COLO668 (cell line): ENCODE data around the gene ZBTB7A.
"Not testable (repeated sequence)": the region's sequence is repeated elsewhere in the genome, so short reads cannot be mapped to it uniquely, and the experiment has no call there.

Source experiments
- DNase-seq: peaks from one replicate; lab custom pipeline; 2025; ENCODE audit not compliant: unreplicated experiment; lab: John Stamatoyannopoulos, UW

Gene ZBTB7A

DNA sequence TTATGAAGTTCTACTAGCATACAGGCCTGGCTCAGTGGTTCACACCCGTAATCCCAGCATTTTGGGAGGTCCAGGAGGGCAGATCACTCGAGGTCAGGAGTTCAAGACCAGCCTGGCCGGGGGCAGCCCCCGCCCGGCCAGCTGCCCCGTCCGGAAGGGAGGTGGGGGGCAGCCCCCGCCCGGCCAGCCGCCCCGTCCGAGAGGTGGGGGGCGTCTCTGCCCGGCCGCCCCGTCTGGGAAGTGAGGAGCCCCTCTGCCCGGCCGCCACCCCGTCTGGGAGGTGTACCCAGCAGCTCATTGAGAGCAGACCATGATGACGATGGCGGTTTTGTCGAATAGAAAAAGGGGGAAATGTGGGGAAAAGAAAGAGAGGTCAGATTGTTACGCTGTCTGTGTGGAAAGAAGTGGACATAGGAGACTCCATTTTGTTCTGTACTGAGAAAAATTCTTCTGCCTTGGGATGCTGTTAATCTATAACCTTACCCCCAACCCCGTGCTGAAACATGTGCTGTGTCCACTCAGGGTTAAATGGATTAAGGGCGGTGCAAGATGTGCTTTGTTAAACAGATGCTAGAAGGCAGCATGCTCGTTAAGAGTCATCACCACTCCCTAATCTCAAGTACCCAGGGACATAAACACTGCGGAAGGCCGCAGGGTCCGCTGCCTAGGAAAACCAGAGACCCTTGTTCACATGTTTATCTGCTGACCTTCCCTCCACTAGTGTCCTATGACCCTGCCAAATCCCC, 67.9 kb downstream of the ZBTB7A start:
- DNase-seq: not testable (repeated sequence)

DNA sequence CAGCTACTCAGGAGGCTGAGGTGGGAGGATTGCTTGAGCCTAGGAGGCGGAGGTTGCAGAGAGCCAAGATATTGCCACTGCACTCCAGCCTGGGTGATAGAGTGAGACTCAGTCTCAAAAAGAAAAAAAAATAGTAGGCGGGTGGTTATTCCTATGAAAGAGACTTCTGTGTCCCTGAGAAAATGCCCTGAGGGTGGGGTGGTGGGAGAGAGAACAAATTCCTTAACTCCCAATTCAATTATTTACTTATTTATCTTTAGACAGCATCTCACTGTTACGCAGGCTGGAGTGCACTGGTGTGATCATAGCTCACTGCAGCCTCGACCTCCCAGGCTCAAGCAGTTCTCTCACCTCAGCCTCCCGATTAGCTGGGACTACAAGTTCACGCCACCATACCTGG, 71.1 kb downstream of the ZBTB7A start:
- DNase-seq: no peak
